ENCODE results near the gene POLR3K.

POLR3K gene

DNA sequence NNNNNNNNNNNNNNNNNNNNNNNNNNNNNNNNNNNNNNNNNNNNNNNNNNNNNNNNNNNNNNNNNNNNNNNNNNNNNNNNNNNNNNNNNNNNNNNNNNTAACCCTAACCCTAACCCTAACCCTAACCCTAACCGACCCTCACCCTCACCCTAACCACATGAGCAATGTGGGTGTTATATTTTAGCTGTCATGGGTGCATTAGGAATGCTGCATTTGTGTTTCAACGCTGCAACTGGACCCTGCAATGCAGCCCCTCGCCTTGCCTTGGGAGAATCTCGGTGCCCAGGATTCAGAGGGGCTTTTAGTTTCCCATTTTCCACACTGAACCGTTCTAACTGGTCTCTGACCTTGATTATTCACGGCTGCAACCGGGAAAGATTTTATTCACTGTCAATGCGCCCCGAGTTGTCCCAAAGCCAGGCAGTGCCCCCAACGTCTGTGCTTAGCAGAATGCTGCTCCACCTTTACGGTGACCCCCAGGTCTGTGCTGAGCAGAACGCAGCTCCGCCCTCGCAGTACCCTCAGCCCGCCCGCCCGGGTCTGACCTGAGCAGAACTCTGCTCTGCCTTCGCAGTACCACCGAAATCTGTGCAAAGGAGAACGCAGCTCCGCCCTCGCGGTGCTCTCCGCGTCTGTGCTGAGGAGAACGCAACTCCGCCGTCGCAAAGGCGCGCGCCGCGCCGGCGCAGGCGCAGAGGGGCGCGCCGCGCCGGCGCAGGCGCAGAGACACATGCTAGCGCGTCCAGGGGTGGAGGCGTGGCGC, 43.3 kb downstream of the POLR3K start:
- peak overlapping the region; percentile 39 for H3K4me3 ChIP-seq (ENCODE audit: low read depth, low read length)
- no peak for DNase-seq (ENCODE audit: low read depth)

More for the DNA sequence above, 43.3 kb downstream of the POLR3K start:
- TF ChIP-seq, protein P1, sequence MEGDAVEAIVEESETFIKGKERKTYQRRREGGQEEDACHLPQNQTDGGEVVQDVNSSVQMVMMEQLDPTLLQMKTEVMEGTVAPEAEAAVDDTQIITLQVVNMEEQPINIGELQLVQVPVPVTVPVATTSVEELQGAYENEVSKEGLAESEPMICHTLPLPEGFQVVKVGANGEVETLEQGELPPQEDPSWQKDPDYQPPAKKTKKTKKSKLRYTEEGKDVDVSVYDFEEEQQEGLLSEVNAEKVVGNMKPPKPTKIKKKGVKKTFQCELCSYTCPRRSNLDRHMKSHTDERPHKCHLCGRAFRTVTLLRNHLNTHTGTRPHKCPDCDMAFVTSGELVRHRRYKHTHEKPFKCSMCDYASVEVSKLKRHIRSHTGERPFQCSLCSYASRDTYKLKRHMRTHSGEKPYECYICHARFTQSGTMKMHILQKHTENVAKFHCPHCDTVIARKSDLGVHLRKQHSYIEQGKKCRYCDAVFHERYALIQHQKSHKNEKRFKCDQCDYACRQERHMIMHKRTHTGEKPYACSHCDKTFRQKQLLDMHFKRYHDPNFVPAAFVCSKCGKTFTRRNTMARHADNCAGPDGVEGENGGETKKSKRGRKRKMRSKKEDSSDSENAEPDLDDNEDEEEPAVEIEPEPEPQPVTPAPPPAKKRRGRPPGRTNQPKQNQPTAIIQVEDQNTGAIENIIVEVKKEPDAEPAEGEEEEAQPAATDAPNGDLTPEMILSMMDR (IDR thresholded peaks at IDR 0.05; ENCODE audit: insufficient read depth, low read depth, low read length, missing control alignments) = no peak

Data from GM12865 (cell line).